ENCODE data around the gene CCN6.

- TF ChIP-seq, protein P1, sequence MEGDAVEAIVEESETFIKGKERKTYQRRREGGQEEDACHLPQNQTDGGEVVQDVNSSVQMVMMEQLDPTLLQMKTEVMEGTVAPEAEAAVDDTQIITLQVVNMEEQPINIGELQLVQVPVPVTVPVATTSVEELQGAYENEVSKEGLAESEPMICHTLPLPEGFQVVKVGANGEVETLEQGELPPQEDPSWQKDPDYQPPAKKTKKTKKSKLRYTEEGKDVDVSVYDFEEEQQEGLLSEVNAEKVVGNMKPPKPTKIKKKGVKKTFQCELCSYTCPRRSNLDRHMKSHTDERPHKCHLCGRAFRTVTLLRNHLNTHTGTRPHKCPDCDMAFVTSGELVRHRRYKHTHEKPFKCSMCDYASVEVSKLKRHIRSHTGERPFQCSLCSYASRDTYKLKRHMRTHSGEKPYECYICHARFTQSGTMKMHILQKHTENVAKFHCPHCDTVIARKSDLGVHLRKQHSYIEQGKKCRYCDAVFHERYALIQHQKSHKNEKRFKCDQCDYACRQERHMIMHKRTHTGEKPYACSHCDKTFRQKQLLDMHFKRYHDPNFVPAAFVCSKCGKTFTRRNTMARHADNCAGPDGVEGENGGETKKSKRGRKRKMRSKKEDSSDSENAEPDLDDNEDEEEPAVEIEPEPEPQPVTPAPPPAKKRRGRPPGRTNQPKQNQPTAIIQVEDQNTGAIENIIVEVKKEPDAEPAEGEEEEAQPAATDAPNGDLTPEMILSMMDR (IDR thresholded peaks at IDR 0.05; ENCODE audit: low read length): no peak
- no peak for TF ChIP-seq EZH2phosphoT487 (IDR thresholded peaks at IDR 0.05; ENCODE audit: low read length)
These were observed 29.4 kb upstream of the CCN6 start for GRCh38 chr6:112024464-112024863.

Measured in MM.1S (cell line).